HCT116 (cell line): Measurements from ENCODE around the gene IFRD1.
A peak's percentile ranks its signal among the peaks of the same experiment; 100 is the strongest.

ENCODE experiments used
- CEBPB ChIP-seq: IDR thresholded peaks from 2 replicates; pipeline ENCODE4 v1.6.1; 2012; ENCODE audit warnings: low read depth
- CTCF ChIP-seq, 3 experiments: fragments of 200-600 bp in 1 of 3; sonication (generic) in 1 of 3; IDR thresholded peaks in 2 of 3; conservative IDR thresholded peaks in 1 of 3; 2 replicates each; pipeline ENCODE4 v1.5.1; 2012 to 2017; ENCODE audit warnings: low read depth in 2 of 3, low read length in 2 of 3, antibody characterized with exemption in 1 of 3, borderline replicate concordance in 1 of 3, control low read depth in 1 of 3, mild to moderate bottlenecking in 1 of 3, mixed read lengths in 1 of 3, mixed run types in 1 of 3, moderate library complexity in 1 of 3; ENCODE audit not compliant: insufficient read depth in 1 of 3
- EZH2 ChIP-seq: fragments of 200-600 bp; sonication (generic); IDR thresholded peaks from 2 replicates; pipeline ENCODE4 v1.6.1; 2017; ENCODE audit warnings: antibody characterized with exemption, mixed run types
- EZH2phosphoT487 ChIP-seq: fragments of 200-600 bp; IDR thresholded peaks from 2 replicates; pipeline ENCODE4 v1.6.1; 2018; ENCODE audit warnings: antibody characterized with exemption, borderline replicate concordance
- FOSL1 ChIP-seq: IDR thresholded peaks from 2 replicates; pipeline ENCODE4 v1.6.1; 2012; ENCODE audit warnings: low read depth
- MAX ChIP-seq: IDR thresholded peaks from 2 replicates; pipeline ENCODE4 v1.6.1; 2012
- POLR2A ChIP-seq: IDR thresholded peaks from 2 replicates; pipeline ENCODE4 v1.7.0; 2011; ENCODE audit warnings: borderline replicate concordance; ENCODE audit not compliant: insufficient read depth, insufficient read length; ENCODE audit errors: extremely low read depth
- ZBTB33 ChIP-seq: IDR thresholded peaks from 2 replicates; pipeline ENCODE4 v1.6.1; 2011; ENCODE audit warnings: mild to moderate bottlenecking, low read length, moderate library complexity; ENCODE audit not compliant: insufficient replicate concordance; ENCODE audit errors: extremely low read depth

- TF ChIP-seq MAX (no peak), EZH2phosphoT487 (no peak), FOSL1 (no peak), ZBTB33 (no peak), CTCF (IDR thresholded peaks at IDR 0.05 in 2 of 3, conservative IDR thresholded peaks at IDR 0.05 in 1 of 3; ENCODE audit: borderline replicate concordance in 1 of 3, insufficient read depth in 1 of 3, low read depth in 2 of 3, low read length in 2 of 3) (peak in 1 of 3 experiments; percentile 13; a peak in 1 of 6 replicates), EZH2 (no peak), POLR2A (no peak), CEBPB (no peak)
Observed at GRCh38 chr7:112500619-112501018, 50.4 kb downstream of the IFRD1 start.
